H1 (cell line): ENCODE results near the gene SAMM50. TPM values are rescaled to one million over a fixed set of nuclear protein-coding genes. Genes with fewer than 3 reads are reported as not detected.

Source experiments
- BCL11A ChIP-seq, 2 experiments: IDR thresholded peaks; one replicate each; pipeline ENCODE4 v1.6.1; 2011; ENCODE audit warnings: low read depth in 2 of 2, low read length in 2 of 2, mild to moderate bottlenecking in 2 of 2
- EZH2 ChIP-seq: fragments of 200-600 bp; sonication (generic); IDR thresholded peaks from 2 replicates; pipeline ENCODE4 v1.7.1; 2012; ENCODE audit warnings: low read depth, mild to moderate bottlenecking, moderate library complexity, low read length, inconsistent platforms; ENCODE audit not compliant: severe bottlenecking
- FOSL1 ChIP-seq: IDR thresholded peaks from 2 replicates; pipeline ENCODE4 v1.6.1; 2011; ENCODE audit warnings: mild to moderate bottlenecking, low read depth, low read length, moderate library complexity; ENCODE audit not compliant: insufficient read depth
- KDM4A ChIP-seq: IDR thresholded peaks from one replicate; pipeline ENCODE4 v1.7.1; 2012; ENCODE audit warnings: low read depth, mild to moderate bottlenecking, moderate library complexity, low read length, inconsistent platforms; ENCODE audit not compliant: severe bottlenecking
- POU5F1 ChIP-seq: IDR thresholded peaks from 2 replicates; pipeline ENCODE4 v1.6.1; 2011; ENCODE audit warnings: low read depth, mild to moderate bottlenecking, low read length, moderate library complexity
- TAF7 ChIP-seq: optimal IDR thresholded peaks from 2 replicates; pipeline ENCODE3; 2011; ENCODE audit warnings: low read depth, mild to moderate bottlenecking, inconsistent platforms, low read length, moderate library complexity, borderline replicate concordance
- TCF12 ChIP-seq: IDR thresholded peaks from 2 replicates; pipeline ENCODE4 v1.6.1; 2011; ENCODE audit warnings: low read depth, mild to moderate bottlenecking, low read length
- polyA plus RNA-seq, 7 experiments: library from polyadenylated mRNA; depleted of rRNA in 3 of 7; stranded (reverse) in 5 of 7; unstranded in 2 of 7; fragments of >200 nt in 5 of 7; fragments of 200-250 nt in 2 of 7; gene quantifications; 1 replicate in 5 of 7; 2 replicates in 1 of 7; 4 replicates in 1 of 7; pipeline versions ENCODE4 v1.2.1 to v1.2.3, GENCODE V29; 2011 to 2013; ENCODE audit warnings: missing spikeins in 2 of 7, mixed read lengths in 2 of 7
- total RNA-seq: library from RNA; stranded (reverse); fragmentation: NEBNext Ultra II Directional; extraction: Animal tissue kit (Norgen Biotek cat#: 25700); gene quantifications from 2 replicates; pipeline ENCODE4 v1.2.1, GENCODE V29; 2021

The SAMM50 gene
- total and polyA plus RNA-seq, 2 of the 8 experiments (the other 6 are each of a cell fraction or from before 2014, with no cell fraction given), result 45.4 to 70.3 TPM

DNA sequence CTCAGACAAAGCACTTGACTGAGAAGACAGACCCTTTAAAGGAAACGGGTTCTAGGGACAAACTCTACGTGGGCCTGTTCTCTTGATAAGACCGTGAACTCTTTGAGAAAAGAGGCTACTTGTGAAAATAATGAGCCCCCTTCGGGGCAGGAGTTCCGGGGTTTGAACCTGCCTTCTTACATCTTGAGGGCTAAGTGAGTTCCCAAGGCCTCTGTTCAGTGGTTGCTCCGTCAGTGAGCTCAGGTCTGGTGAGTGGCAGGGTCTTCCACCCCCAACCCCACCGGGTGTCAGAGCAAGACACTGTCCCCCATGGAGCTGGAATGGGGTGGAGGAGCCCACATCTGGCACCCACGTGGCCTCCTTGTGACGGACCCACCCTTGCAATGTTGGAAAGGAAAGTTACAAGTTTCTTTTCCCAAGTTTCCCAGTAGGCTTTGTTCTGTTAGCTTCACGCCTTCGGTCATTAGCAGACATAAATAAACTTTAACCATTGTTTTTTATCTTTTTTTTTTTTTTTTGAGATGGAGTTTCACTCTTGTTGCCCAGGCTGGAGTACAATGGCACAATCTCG is 6.3 kb upstream of the SAMM50 start (continued):
- TF ChIP-seq BCL11A (IDR thresholded peaks at IDR 0.05; ENCODE audit: low read depth in 2 of 2, low read length in 2 of 2) (no peak), TAF7 (no peak), KDM4A (no peak), TCF12 (no peak), EZH2 (no peak), FOSL1 (no peak), POU5F1 (no peak)
